ENCODE data around the gene DNPH1. TPM values are rescaled to one million over a fixed set of nuclear protein-coding genes. Genes with fewer than 3 reads are reported as not detected.

The DNPH1 gene
- polyA plus RNA-seq, 3 donors, result 31.9 to 55.4 (median 42.7) TPM

GRCh38 chr6:43192911-43193310 is 36.4 kb downstream of the DNPH1 start:
- Histone ChIP-seq H3K79me2 (ENCODE audit: insufficient read depth, low read length) (no peaks in the 10 kb centered on the region), H2AFZ (ENCODE audit: insufficient read depth, low read depth, low read length, poor library complexity, severe bottlenecking) (no peak overlapping the region), H3K9ac (ENCODE audit: insufficient read depth, low read length, poor library complexity, severe bottlenecking) (no peak overlapping the region), H3K27me3 (ENCODE audit: control insufficient read depth in 2 of 2, insufficient read depth in 2 of 2, low read length in 2 of 2) (no peaks in the 10 kb centered on the region), H3K4me1 (ENCODE audit: control insufficient read depth in 1 of 2, insufficient read depth in 2 of 2, low read length in 2 of 2) (no peaks in the 10 kb centered on the region), H3K9me3 (replicated peaks in 1 of 2; ENCODE audit: control insufficient read depth in 1 of 2, insufficient read depth in 1 of 2, low read length in 2 of 2) (no peaks in the 10 kb centered on the region), H4K20me1 (ENCODE audit: insufficient read depth, low read length) (no peaks in the 10 kb centered on the region), H3K27ac (ENCODE audit: low read depth in 1 of 2, low read length in 2 of 2) (no peak overlapping the region), H3K4me2 (replicated peaks; ENCODE audit: extremely low read depth, low read length, poor library complexity, severe bottlenecking) (no peak overlapping the region), H3K4me3 (replicated peaks in 1 of 3; ENCODE audit: low read depth in 2 of 3, low read length in 3 of 3) (no peak overlapping the region), H3K36me3 (replicated peaks in 1 of 2; ENCODE audit: control insufficient read depth in 1 of 2, insufficient read depth in 2 of 2, low read length in 2 of 2) (peaks cover 70 to 78% of the 10 kb centered on the region in 2 donors)
- no peak for TF ChIP-seq CTCF (IDR thresholded peaks at IDR 0.05)
- no peak overlapping the region for H3K4me3 Mint-ChIP-seq
- H3K27ac Mint-ChIP-seq, result peak overlapping the region in 1 of 7 donors; percentile 3
- no peaks in the 10 kb centered on the region for H3K9me3 Mint-ChIP-seq
- peaks cover 59 to 79% of the 10 kb centered on the region in 2 donors for H3K36me3 Mint-ChIP-seq
- H3K27me3 Mint-ChIP-seq (ENCODE audit: low read depth in 3 of 3), result no peaks in the 10 kb centered on the region
- WGBS (ENCODE audit: insufficient coverage), result 98% methylated on average over 7 of the region's 9 CpGs
- DNase-seq, result no peak
- intact Hi-C loops (cut with micrococcal nuclease), result no loop called here
- peaks cover 5% of the 10 kb centered on the region for H3K4me1 Mint-ChIP-seq

DNA sequence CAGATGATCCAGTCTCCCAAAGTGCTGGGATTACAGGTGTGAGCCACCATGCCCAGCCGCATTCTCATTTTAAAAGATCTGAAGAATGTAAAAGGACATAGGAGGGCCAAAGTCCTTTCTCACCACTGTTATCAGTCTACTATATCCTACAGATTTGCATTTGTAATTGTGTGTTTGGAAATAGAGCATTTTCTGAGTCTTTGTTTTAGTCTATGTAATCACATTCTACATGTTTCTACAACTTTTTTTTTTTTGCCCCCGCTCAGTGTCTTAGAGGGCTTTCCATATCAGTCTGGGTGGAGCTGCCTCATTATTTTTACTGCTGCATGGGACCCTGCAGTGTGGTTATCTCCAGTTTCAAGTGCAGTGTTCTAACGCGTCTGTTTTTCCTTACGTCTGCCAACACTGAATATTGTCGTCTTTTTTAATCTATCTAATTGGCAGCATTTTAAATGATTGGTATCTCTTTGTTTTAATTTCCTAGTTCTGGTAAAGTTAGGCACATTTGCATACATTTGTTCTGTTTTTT is 39.4 kb downstream of the DNPH1 start:
- Histone ChIP-seq H3K27ac (ENCODE audit: low read depth in 1 of 2, low read length in 2 of 2) (no peak overlapping the region), H4K20me1 (ENCODE audit: insufficient read depth, low read length) (no peaks in the 10 kb centered on the region), H3K4me1 (ENCODE audit: control insufficient read depth in 1 of 2, insufficient read depth in 2 of 2, low read length in 2 of 2) (no peaks in the 10 kb centered on the region), H2AFZ (ENCODE audit: insufficient read depth, low read depth, low read length, poor library complexity, severe bottlenecking) (no peak overlapping the region), H3K9me3 (replicated peaks in 1 of 2; ENCODE audit: control insufficient read depth in 1 of 2, insufficient read depth in 1 of 2, low read length in 2 of 2) (no peaks in the 10 kb centered on the region), H3K79me2 (ENCODE audit: insufficient read depth, low read length) (no peaks in the 10 kb centered on the region), H3K27me3 (ENCODE audit: control insufficient read depth in 2 of 2, insufficient read depth in 2 of 2, low read length in 2 of 2) (no peaks in the 10 kb centered on the region), H3K36me3 (replicated peaks in 1 of 2; ENCODE audit: control insufficient read depth in 1 of 2, insufficient read depth in 2 of 2, low read length in 2 of 2) (peaks cover 70 to 78% of the 10 kb centered on the region in 2 donors), H3K4me3 (replicated peaks in 1 of 3; ENCODE audit: low read depth in 2 of 3, low read length in 3 of 3) (no peak overlapping the region), H3K4me2 (replicated peaks; ENCODE audit: extremely low read depth, low read length, poor library complexity, severe bottlenecking) (no peak overlapping the region), H3K9ac (ENCODE audit: insufficient read depth, low read length, poor library complexity, severe bottlenecking) (no peak overlapping the region)
- DNase-seq, result no peak
- Mint-ChIP-seq H3K4me3 (no peak overlapping the region), H3K36me3 (peaks cover 64 to 79% of the 10 kb centered on the region in 2 donors), H3K4me1 (peaks cover 5% of the 10 kb centered on the region), H3K9me3 (no peaks in the 10 kb centered on the region), H3K27me3 (ENCODE audit: low read depth in 3 of 3) (no peaks in the 10 kb centered on the region), H3K27ac (peak overlapping the region in 1 of 7 donors; percentile 24)
- 100% methylated on average over 1 of the region's 6 CpGs for WGBS (ENCODE audit: insufficient coverage)
- intact Hi-C loops (cut with micrococcal nuclease), result no loop called here
- TF ChIP-seq CTCF (IDR thresholded peaks at IDR 0.05), result no peak
